GM18498 (cell line): ENCODE data around the gene GATA2.

Experiments
- ATAC-seq: cut with Tn5 transposase; IDR thresholded peaks from one replicate; pipeline ENCODE4 v1.9.1; 2021; ENCODE audit warnings: mild to moderate bottlenecking, moderate library complexity; ENCODE audit not compliant: unreplicated experiment

The GATA2 gene

DNA sequence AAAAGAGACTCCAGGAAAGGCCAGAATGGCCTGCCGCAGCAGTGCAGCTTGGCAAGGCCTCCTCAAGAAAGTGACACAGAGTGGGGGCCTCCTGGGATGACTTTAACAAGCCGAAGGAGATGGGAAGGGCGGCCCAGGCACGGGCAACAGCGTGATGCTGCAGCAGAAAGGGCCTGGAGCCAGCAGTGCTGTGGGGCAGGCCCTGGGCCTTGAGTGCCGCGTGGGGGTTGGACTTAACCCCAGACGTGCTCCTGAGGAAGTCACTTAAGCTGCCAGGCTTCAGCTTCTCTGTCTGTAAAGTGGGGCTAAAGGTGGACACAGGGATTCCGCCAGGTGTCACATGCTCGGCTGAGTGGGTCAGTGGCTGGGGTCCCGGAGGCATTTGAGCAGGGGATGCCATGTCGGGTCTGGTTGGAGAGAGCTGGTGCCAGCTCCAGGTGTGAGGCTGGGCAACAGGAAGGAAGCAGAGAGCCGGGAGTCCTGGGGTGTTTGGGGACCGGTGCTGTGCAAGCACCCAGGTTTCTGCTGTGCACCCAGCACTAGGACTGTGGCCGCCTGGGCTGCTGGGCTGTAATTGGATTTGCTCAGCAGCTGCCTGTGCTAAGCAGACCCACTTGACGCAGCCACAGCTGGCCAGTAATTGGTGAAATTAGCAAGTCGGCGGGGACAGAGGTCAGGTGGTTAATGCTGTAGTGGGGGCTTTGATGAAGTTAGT, 34.1 kb downstream of the GATA2 start:
- ATAC-seq, result no peak

DNA sequence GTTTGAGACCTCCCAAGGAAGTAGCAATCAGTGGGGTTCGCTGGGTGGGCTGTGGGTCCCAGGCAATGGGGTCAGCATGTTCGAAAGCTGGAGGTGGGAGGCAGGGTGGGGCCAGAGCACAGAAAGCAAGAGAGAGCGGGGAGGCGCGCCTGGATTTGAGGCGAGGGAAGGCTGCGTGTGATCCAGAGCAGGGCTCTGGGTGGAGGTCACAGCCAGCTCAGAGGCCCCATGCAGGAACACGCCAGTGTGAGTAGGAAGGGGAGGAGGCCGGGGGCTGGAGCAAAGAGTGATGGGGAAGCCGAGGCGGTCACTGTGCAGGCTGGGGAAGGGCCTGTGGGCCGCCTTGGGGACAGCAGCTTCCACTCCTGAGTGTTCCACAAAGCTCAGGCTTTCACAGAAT, 35.1 kb downstream of the GATA2 start:
- no peak for ATAC-seq

DNA sequence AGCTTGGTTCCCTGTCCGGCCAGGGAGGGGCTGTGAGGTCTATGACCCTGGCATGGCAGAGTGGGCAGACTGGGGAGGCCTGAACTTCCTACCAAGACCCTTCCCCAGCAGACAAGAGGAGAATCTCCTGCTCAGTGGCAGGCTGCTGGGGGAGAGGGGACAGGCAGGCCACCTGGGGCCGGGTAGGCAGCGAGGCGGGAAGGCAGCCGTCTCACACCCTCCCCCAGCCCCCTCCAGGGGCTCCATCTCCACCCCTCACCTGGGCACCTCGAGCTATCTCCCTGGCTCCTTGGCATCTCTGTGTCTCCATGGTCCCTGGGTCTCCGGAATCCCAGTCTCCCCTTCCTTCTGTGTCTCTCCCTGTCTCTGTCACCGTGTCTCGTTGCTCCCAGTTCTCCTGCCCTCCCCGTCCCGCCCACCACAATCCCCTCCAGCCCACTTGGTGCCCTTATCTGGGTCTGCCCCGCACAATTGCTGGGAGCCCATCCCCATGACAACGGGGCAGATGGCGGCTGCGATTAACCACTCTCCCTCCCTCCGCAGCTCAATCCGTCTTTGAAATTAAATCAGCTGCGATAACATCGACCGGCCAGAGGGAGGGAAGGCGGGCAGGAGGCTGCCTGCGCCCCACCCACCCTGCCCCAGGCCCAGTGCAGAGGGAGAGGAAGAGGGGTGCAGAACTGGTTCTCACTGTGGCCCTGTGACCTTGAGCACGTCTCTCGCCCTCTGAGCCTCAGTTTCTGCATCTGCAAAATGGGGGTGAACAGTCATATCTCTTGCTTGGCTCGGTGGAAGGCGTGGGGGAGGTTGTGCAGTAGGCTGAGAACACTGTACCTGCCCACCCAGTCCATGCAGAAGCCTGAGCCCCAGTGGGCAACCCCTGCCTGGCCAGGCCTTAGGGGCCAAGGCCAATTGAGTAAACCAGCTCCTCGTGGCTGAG, 36.0 kb downstream of the GATA2 start:
- no peak for ATAC-seq

DNA sequence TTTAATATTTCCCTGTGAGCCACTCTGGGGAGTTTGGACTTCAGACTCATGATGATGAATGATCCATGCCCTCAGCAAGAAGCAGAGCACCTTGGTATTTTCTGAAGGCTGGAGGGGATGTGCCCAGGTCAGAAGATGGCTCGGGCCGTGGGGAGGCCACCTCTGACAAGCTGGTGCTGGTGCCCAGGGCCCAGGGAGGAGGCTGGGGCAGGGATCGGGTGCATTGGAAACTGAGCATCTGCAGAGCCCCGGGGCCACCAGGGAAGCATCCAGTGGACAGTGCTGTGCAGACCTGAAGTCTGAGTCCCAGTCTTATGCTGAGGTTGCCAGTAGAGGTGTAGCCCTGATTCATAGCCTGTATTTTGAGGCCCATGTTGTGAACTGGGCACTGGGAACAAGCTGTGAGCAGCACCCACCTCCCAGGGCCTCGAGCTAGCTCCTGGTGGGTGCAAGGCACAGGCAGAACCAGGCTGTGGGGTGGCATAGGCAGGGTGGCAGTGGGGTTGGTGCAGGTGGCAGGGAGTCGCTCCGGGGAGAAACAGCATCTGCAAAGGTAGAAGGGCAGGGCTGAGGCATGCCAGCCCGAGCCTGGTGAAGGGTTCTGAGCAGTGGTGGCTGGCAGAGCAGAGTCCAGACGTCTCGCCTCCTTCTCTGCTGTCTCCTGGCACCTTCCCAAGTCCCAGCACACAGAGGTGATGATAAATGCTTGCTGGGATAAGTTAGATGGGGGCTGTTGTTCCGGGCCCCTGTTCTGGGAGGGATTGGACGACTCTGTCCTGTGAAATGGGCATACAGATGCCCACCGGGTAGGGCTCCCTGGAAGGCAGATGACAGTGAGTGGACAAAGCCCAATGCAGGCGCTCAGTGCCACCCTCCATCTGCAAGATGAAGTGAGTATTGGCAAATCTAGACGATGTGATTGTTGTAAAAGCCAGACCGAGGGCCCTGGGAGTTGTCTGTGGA, 36.9 kb downstream of the GATA2 start:
- ATAC-seq, result no peak

DNA sequence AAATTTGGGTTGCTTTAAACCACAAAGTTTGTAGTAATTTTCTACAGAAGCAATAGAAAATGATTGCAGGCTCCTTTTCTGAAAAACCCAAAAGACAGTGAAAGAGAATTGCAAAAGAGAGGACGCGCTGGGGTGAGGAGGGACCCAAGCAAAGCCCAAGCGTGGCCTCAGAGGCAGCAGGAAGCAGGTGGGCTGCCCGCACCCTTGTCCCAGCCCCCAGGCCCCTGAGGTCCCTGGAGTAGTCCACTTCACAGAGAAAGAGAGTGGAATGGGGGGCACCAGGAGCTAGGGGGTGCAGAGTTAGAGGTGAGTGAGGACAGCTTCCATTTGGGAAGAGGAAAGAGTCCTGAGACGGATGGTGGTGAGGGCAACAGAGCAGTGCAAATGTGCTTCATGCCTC, 37.9 kb downstream of the GATA2 start:
- no peak for ATAC-seq

DNA sequence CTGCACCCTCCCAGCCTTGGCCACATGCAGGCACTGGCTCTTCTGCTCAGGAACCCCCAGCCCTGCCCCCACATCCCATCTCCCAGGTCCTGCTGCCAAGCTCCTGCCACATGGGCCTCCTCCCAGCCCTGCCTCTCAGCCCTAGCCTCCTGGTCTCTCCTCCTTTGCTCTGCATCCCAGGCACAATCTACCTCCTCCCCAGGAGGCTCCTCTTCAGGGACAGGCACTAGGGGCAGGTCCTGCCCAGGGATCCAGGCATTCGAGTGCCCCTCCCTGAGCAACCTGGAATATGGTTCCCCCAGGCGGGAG, 38.7 kb downstream of the GATA2 start:
- ATAC-seq, result no peak

DNA sequence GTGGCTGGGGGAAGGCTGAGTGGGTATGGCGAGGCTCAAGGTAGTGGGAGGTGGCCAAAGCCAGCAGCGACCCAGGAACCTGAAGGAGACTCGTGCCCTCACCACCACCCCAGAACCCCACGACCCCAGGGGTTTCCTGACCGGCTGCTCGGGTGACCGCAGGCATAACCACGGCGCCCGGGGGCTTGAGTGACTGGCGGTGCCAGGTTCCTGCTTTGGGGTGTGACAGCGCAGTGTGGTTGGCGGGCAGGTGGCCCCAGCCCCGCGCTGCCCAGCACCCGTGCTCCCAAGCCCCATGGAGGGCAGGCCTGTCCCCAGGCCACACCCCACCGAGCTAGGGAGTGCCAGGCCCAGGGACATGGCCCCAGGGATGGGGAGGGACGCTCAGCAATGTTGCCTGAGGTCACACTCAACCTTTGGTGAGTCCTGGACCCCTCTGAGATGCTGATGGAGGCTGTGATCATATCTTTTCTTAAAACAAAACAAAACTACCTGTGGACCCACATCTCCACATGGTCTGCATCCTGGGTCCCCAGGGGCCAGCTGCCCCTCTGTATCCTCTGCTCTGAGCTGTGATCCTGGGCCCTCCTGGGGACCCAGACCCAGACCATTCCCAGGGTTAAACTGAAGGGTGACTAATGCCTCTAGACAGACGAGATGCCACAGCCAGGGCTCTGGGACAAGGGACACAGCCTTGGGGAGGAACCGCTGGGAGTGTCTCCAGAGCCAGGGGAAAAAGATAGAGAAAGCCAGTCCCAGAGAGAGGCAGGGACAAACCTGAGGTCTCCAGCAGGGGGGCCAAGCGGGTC, 39.3 kb downstream of the GATA2 start:
- no peak for ATAC-seq

DNA sequence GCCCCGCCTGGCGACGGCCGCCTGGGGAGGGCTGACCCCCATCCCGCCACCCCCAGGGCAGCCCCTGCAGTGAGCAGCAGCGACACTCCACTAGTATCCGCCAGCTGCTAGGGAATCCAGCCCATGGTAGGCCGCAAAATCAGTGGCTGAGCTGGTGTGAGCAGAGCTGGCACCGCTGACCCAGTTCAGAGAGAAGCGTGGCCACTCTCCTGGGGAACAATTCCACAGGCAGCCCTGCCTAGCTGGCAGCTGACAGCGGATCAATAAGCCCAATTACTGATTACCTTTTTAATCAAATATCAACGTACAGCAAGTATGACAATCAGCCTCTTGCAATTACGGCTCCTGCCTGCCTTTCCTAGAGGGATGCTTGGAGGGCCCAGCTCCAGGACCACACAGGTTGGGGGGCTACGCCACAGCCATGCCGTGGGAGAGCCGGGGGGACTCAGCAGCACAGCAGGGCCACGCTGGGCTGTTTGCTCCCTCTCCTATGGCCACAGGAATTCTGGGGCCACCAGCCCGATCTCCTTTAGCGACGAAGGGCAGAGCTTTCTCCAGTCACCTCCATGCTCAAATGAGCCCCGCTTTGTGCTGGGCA, 40.2 kb downstream of the GATA2 start:
- no peak for ATAC-seq

DNA sequence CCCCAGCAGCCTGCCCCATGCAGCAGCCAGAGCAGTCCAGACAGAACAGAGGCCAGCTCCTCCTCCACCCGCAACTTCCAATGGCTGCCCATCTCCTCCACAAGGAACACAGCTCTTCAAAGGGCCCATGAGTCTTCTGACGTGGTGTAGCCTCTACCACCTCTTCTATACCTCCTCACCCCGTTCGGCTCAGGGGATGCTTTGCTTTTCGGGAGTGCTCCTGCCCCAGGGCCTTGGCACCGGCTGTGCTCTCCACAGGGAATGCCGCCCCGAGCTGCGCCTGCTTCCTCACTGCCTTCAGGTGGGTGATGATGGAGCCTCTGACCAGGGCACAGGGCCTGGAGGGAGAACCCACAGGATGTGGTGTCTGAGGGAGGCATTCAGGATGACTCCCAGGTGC, 40.9 kb downstream of the GATA2 start:
- no peak for ATAC-seq

DNA sequence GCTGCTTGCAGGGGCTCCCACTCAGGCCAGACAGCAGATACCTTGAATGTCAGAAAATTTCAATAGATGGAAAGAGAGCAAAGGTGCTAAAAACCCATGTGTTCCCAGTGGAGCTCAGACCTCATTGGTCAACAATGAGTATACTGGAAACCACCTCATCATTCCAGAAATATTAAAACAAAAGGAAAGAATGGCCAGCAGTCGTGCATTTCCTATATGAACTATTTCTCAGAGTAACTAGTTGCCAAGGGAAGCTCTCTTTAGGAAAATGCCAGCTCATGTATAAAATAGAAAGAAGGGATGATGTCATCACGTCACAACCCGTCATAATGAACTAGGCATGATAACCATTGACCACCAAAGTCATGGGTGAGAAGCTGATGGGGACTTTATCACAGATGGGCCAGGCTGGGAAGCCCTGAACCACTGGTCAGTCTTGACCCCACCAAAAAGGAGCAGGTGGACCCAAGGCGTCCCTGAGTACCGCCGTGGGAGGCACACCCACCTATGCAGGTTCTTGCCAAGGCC, 43.8 kb downstream of the GATA2 start:
- ATAC-seq, result no peak

DNA sequence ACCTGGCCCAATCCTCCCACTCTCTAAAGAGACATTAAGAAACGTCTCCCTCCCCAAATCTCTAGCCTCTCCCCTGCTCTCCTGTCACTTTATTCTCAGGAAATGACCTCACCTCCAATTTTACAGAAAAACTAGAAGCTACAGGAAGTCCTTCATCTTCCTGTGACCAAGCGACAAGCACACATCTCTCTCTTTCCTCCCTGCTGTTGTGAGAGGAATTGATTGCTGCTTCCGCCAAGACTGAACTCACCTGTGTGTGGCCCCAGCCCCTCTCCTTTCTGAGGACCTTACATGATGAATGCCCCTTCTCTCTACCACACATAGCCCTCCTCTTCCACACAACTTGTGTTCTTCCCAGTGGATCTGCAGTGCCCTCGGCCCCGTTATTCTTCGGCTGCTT, 44.5 kb downstream of the GATA2 start:
- ATAC-seq, result no peak

DNA sequence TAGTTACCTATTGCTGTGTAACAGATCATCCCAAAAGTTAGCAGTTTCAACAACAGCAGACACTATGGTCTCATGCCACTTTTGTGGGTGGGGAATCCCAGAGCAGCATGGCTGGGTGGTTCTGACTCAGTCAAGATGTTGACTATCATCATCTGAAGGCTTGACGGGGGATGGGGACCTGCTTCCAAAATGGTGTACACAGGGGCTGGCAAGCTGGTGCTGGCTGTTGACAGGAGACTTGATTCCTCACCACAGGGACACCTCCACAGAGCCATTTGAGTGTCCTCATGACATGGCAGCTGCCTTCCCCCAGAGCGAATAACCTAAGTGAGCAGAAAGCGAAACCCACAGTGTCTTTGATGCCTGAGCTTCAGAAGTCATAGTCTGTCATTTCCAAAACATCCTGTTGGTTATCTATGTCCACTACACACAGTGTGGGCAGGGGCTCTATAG, 45.4 kb downstream of the GATA2 start:
- ATAC-seq, result no peak

DNA sequence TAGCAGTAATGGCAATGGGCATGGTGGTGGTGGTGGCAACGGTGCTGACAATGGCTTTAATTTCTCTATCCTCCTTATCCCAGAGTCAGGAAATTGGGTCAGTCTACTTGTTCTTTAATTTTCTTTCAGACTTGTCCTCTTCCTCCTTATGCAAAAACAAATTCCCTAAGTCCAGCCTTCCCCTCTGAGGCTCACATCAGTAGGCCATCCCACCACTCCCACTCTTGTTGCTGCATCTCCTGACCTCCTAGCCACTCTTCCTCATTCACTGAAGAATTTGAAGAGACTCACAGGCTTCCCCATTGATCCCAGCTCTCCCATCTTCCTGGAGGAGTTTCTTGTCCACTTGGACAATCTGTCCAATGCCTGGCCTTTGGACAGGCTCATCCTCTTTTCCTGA, 46.2 kb downstream of the GATA2 start:
- no peak for ATAC-seq

DNA sequence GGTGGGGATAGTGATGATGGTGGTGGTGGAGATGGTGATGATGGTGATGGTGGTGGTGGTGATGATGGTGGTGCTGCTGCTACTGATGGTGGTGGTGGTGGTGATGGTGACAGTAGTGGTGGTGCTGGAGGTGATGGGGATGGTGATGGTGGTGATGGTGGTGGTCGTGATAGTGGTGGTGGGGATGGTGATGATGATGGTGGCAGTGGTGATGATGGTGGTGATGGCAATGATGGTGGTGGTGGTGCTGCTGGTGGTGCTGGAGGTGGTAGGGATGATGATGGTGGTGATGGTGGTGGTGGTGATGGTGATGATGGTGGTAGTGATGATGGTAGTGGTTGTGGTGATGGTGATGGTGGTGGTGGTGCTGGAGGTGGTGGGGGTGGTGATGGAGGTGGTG, 47.6 kb downstream of the GATA2 start:
- no peak for ATAC-seq

DNA sequence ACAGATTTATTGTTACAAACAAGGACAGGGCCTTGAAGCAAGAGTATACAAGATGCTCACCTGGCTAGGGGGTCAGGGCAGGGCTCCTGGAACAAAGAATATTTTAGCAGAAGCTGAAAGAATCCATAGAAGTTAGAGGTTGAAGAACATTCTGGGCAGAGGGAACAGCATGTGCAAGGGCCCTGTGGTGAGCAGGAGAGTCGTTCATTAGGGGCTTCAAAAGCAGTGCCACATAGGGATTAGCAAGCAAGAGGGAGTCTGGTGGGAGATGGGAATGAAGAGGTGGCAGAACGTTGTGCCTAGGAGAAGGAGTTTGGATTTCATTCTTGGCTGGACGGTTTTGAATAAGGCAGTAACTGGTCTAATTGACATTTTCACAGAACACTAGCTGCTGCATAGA, 49.2 kb downstream of the GATA2 start:
- ATAC-seq, result no peak

DNA sequence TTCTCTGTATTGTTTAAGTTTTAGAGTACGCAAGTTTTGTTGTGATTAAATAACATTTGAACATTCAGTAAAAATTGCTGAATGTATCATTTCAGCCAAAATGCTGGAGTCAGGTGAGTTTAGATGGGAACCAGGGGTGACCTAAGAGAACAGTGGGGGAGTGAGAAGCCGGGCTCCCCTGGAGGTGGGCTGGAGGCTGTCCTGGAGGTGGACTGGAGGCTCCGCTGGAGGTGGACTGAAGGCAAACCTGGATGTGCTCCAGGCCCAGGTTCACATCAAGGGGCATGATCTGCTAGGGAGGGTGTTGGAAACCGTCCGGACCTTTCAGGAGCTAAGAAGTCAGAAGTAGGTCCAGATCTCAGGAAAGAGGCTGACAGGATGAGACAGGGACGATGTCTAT, 50.1 kb downstream of the GATA2 start:
- no peak for ATAC-seq

DNA sequence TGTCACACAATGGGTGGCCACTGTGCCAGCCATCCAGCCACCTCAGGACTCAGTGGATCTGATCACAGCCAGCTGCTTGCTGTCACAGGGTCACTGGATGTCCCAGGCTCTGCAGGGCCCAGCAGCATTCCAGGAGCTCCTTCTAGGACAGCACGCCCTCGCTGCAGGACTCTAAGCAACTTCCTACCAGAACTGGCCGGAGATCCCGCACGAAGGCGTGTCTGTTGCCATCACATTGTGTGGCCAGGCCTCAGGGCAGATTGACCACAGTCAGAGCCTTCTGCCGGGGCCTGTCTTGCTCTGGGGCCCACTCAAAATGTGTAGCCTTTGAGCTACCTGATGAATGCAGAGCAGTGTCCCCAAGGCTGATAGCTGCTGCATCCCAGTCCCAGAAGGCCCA, 50.9 kb downstream of the GATA2 start:
- no peak for ATAC-seq

DNA sequence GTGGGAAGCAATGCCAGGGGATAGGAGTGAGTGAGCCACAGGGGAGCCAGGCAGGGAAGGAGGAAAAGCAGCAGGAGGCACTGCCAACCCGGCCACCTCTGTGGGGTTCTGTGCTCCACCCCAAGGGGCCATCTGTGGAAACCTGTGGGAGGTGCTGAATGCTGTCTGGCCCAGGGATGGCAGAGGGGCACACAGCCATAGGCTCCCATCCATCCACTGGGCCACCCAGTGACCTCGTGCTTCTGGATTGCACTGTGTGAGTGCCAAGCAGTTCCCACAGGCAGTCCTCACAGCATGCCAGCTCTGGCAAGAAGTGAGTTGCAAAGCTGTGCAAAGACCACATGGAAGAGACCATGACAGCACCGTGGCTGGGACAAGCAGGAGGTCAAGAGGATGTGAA, 53.8 kb downstream of the GATA2 start:
- ATAC-seq, result no peak

DNA sequence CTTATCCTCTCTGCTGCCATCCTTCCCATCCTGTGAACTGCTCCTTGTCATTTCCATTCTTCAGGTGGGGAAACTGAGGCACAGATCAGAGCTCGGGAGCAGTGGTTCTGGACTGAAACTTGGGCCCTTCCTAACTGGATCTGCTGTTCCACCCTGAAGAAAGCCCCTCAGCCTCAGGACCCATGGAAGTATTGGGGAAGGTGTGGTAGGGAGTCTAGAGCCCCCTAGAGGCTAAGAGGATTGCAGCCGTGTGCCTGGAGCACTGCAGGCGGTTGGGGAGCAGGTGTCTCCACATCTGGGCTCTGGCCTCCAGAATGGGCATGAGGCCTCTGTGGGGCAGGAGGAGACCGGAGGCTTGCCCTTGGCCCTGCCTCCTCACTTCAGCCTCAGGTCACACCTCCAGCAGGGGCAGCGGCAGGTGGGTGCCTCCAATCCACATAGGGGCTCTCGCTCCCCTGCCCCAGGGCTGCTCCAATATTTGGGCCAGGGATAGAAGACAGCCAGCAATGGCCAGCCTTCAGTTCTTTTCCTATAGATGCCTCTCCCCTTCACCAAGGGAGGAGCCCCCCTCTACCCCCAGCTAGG, 54.4 kb downstream of the GATA2 start:
- no peak for ATAC-seq
